B cell (primary cell): ENCODE data around the gene ZNF791. TPM values are rescaled to one million over a fixed set of nuclear protein-coding genes. Genes with fewer than 3 reads are reported as not detected.

Source experiments
- ATAC-seq: fragments of 200-7000 bp; cut with Tn5 transposase; one replicate; pipeline ENCODE4 v1.10.0; 2021; ENCODE audit warnings: low read depth, mild to moderate bottlenecking, moderate number of reproducible peaks, moderate library complexity
- CTCF ChIA-PET: fragments of 350-600 bp; sonication (Branson Sonifier 250); formaldehyde crosslinking; loops from one replicate; lab custom pipeline; 2021; ENCODE audit warnings: antibody characterized with exemption, inconsistent platforms; lab: Charles Lee
- POLR2A ChIA-PET: fragments of 350-600 bp; sonication (Branson Sonifier 250); formaldehyde crosslinking; loops from one replicate; lab custom pipeline; 2021; ENCODE audit warnings: antibody characterized with exemption; lab: Charles Lee
- DNase-seq: peaks from one replicate; pipeline ENCODE4 v3.0.0; 2013
- H2AFZ ChIP-seq: 2 replicates; pipeline ENCODE4 v1.6.1; 2012; ENCODE audit warnings: mild to moderate bottlenecking, low read depth, low read length; ENCODE audit not compliant: insufficient read depth, poor library complexity, severe bottlenecking
- H3K27ac ChIP-seq, 2 donors: 1 replicate in 1 of 2; 2 replicates in 1 of 2; pipeline ENCODE4 v1.5.1; 2012 to 2013; ENCODE audit warnings: low read length in 2 of 2, mild to moderate bottlenecking in 2 of 2, moderate library complexity in 1 of 2
- H3K27me3 ChIP-seq, 4 experiments: fragments of 200-600 bp in 1 of 4; sonication (generic) in 1 of 4; replicated peaks in 1 of 4; 1 replicate in 2 of 4; 2 replicates in 2 of 4; pipeline versions ENCODE4 v1.6.1 to v1.7.0; 2013 to 2016; ENCODE audit warnings: low read length in 3 of 4, mild to moderate bottlenecking in 2 of 4, mixed read lengths in 1 of 4, moderate library complexity in 1 of 4; ENCODE audit not compliant: insufficient read depth in 4 of 4, control insufficient read depth in 3 of 4; ENCODE audit errors: control extremely low read depth in 1 of 4
- H3K36me3 ChIP-seq, 2 experiments: replicated peaks in 1 of 2; 1 replicate in 1 of 2; 2 replicates in 1 of 2; pipeline versions ENCODE4 v1.6.1 to v1.7.1; 2013; ENCODE audit warnings: low read length in 1 of 2; ENCODE audit not compliant: insufficient read depth in 2 of 2, control insufficient read depth in 1 of 2; ENCODE audit errors: control extremely low read depth in 1 of 2, extremely low read depth in 1 of 2
- H3K4me1 ChIP-seq, 2 donors: fragments of 200-600 bp in 1 of 2; sonication (generic) in 1 of 2; 1 replicate in 1 of 2; 2 replicates in 1 of 2; pipeline versions ENCODE4 v1.5.1 to v1.6.1; 2013 to 2017; ENCODE audit warnings: low read length in 2 of 2; ENCODE audit not compliant: control insufficient read depth in 2 of 2, insufficient read depth in 2 of 2
- H3K4me2 ChIP-seq: replicated peaks from 2 replicates; pipeline ENCODE3; 2012; ENCODE audit warnings: mild to moderate bottlenecking, low read depth, low read length; ENCODE audit not compliant: poor library complexity, severe bottlenecking
- H3K4me3 ChIP-seq, 5 experiments: fragments of 200-600 bp in 1 of 5; sonication (generic) in 1 of 5; 1 replicate in 3 of 5; 2 replicates in 2 of 5; pipeline versions ENCODE4 v1.5.1 to v1.7.0; 2011 to 2016; ENCODE audit warnings: low read length in 4 of 5, mild to moderate bottlenecking in 4 of 5, low read depth in 2 of 5, control low read depth in 1 of 5, moderate library complexity in 1 of 5; ENCODE audit not compliant: insufficient read depth in 1 of 5; ENCODE audit errors: control extremely low read depth in 1 of 5, extremely low read depth in 1 of 5
- H3K79me2 ChIP-seq: fragments of 200-600 bp; sonication (generic); one replicate; pipeline ENCODE4 v1.6.0; 2016; ENCODE audit warnings: low read length; ENCODE audit not compliant: control insufficient read depth, insufficient read depth
- H3K9ac ChIP-seq: fragments of 200-600 bp; sonication (generic); 2 replicates; pipeline ENCODE4 v1.6.1; 2017; ENCODE audit warnings: mild to moderate bottlenecking, low read length, moderate library complexity
- H3K9me3 ChIP-seq, 3 donors: one replicate each; pipeline versions ENCODE4 v1.6.1 to v1.7.1; 2013; ENCODE audit warnings: low read length in 2 of 3; ENCODE audit not compliant: control insufficient read depth in 2 of 3, insufficient read depth in 1 of 3; ENCODE audit errors: control extremely low read depth in 1 of 3
- H4K20me1 ChIP-seq: 2 replicates; pipeline ENCODE4 v1.6.0; 2012; ENCODE audit warnings: mild to moderate bottlenecking, low read length; ENCODE audit not compliant: insufficient read depth, control insufficient read depth, poor library complexity, severe bottlenecking
- H3K27ac Mint-ChIP-seq: one replicate; pipeline ENCODE4 v1.8.0; 2021; ENCODE audit warnings: mixed read lengths
- H3K27me3 Mint-ChIP-seq: one replicate; pipeline ENCODE4 v1.8.0; 2021; ENCODE audit warnings: mixed read lengths
- H3K4me1 Mint-ChIP-seq: one replicate; pipeline ENCODE4 v1.8.0; 2021; ENCODE audit warnings: mixed read lengths
- H3K4me3 Mint-ChIP-seq: one replicate; pipeline ENCODE4 v1.8.0; 2021; ENCODE audit warnings: mixed read lengths
- H3K9me3 Mint-ChIP-seq: one replicate; pipeline ENCODE4 v1.8.0; 2022; ENCODE audit warnings: mixed read lengths; ENCODE audit not compliant: insufficient read depth
- CTCF ChIP-seq: fragments of 200-600 bp; IDR thresholded peaks from one replicate; pipeline ENCODE4 v1.8.0; 2022; ENCODE audit warnings: antibody characterized with exemption, mild to moderate bottlenecking
- EZH2 ChIP-seq: IDR thresholded peaks from 2 replicates; pipeline ENCODE4 v1.6.1; 2012; ENCODE audit warnings: borderline replicate concordance, low read depth, mild to moderate bottlenecking, moderate library complexity, low read length; ENCODE audit not compliant: insufficient read depth, poor library complexity, severe bottlenecking
- WGBS: methylation state at CpG from one replicate; pipeline ENCODE4 v1.1.5; 2013; ENCODE audit warnings: missing lambda C conversion rate; ENCODE audit not compliant: insufficient coverage; 5-methylcytosine and 5-hydroxymethylcytosine counted together
- intact Hi-C: fragments of 100-400 bp; cut with micrococcal nuclease; formaldehyde crosslinking; loops from one replicate; pipeline ENCODE4 v1.10.0; 2022
- polyA plus RNA-seq: library from polyadenylated mRNA; depleted of rRNA; stranded (reverse); fragments of >200 nt; gene quantifications from 2 replicates; pipeline ENCODE4 v1.2.3, GENCODE V29; 2012
- total RNA-seq, 2 donors: library from RNA; stranded (reverse); fragments of 120-200 nt in 1 of 2; gene quantifications; 1 replicate in 1 of 2; 2 replicates in 1 of 2; pipeline versions ENCODE4 v1.2.3 to v1.2.4, GENCODE V29; 2013 to 2022

Gene ZNF791
- total and polyA plus RNA-seq, 2 donors (not counting 1 experiment from before 2014, with no cell fraction given) = 17.5 to 57.9 TPM

DNA sequence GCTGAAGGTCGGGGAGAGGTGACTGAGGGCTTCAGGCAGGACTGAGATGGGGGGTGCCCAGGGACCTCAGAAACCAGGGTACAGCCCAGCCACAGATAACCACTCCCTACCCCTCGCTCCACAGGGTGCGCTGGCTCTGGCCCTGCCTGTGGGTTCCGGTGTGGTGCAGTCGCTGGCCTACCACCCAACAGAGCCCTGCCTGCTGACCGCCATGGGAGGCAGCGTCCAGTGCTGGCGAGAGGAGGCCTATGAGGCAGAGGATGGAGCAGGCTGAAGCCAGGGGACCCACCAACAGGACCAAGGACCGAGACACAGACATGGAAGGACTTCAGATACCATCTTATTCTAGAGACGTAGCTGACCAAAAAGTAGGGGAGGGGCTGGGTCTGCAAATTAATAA is 64.7 kb downstream of the ZNF791 start:
- no peak overlapping the region for H3K4me3 ChIP-seq
- no peak overlapping the region for H3K27ac Mint-ChIP-seq
- no peaks in the 10 kb centered on the region for H3K9me3 Mint-ChIP-seq
- ChIA-PET CTCF (interaction anchor here (0.6 to 4.4 kb wide), 7 partner anchors 14 to 111 kb away, joined by 3 to 26 read pairs (median 6); partner anchors contain the start of gene FBXW9), POLR2A (no interaction called here)
- peaks cover 6 to 64% of the 10 kb centered on the region in 2 experiments for H3K36me3 ChIP-seq
- DNase-seq (no peak), ATAC-seq (no peak)
- H3K9ac ChIP-seq = no peak overlapping the region
- H2AFZ ChIP-seq = no peak overlapping the region
- WGBS = 98% methylated on average over 6 of the region's 10 CpGs
- no peaks in the 10 kb centered on the region for H3K9me3 ChIP-seq
- H3K4me1 Mint-ChIP-seq = peaks cover 25% of the 10 kb centered on the region
- no peak overlapping the region for H3K27ac ChIP-seq
- H3K4me1 ChIP-seq = peaks cover 11 to 18% of the 10 kb centered on the region in 2 donors
- no peaks in the 10 kb centered on the region for H3K27me3 ChIP-seq
- H4K20me1 ChIP-seq = peaks cover 55% of the 10 kb centered on the region
- intact Hi-C loops = no loop called here
- H3K4me2 ChIP-seq = no peak overlapping the region
- no peak for TF ChIP-seq CTCF
- TF ChIP-seq EZH2 = no peak
- no peak overlapping the region for H3K4me3 Mint-ChIP-seq
- peaks cover 56% of the 10 kb centered on the region for H3K79me2 ChIP-seq
- H3K27me3 Mint-ChIP-seq = no peaks in the 10 kb centered on the region

GRCh38 chr19:12675940-12676339 is 65.2 kb downstream of the ZNF791 start:
- no peak for TF ChIP-seq CTCF
- TF ChIP-seq EZH2 = no peak
- WGBS = 94% methylated on average over 15 of the region's 15 CpGs
- H3K27ac Mint-ChIP-seq = no peak overlapping the region
- CTCF ChIA-PET = interaction anchor here (0.6 to 4.6 kb wide), 15 partner anchors 10 to 327 kb away, joined by 3 to 30 read pairs (median 4); partner anchors contain the start of genes FBXW9, MAN2B1 and WDR83
- H3K4me3 Mint-ChIP-seq = no peak overlapping the region
- H3K4me1 Mint-ChIP-seq = peaks cover 23% of the 10 kb centered on the region
- POLR2A ChIA-PET = interaction anchor here (0.8 kb wide), 1 partner anchor 20 kb away, joined by 3 read pairs; the partner anchor contains the start of gene FBXW9
- Histone ChIP-seq H3K4me1 (peaks cover 9 to 16% of the 10 kb centered on the region in 2 donors), H3K9me3 (no peaks in the 10 kb centered on the region), H3K4me2 (no peak overlapping the region), H3K27ac (no peak overlapping the region), H3K79me2 (peaks cover 53% of the 10 kb centered on the region), H3K27me3 (no peaks in the 10 kb centered on the region), H2AFZ (no peak overlapping the region), H3K4me3 (no peak overlapping the region), H3K36me3 (peaks cover 6 to 64% of the 10 kb centered on the region in 2 experiments), H4K20me1 (peaks cover 56% of the 10 kb centered on the region), H3K9ac (no peak overlapping the region)
- no peaks in the 10 kb centered on the region for H3K9me3 Mint-ChIP-seq
- no peak for DNase-seq
- ATAC-seq = no peak
- H3K27me3 Mint-ChIP-seq = no peaks in the 10 kb centered on the region
- intact Hi-C loops = loop anchor here (1.0 kb wide), 2 partner anchors 112 to 171 kb away; no protein-coding TSS in a partner anchor
